ENCODE measurements around the gene SERTM2.

- TF ChIP-seq, protein P1, sequence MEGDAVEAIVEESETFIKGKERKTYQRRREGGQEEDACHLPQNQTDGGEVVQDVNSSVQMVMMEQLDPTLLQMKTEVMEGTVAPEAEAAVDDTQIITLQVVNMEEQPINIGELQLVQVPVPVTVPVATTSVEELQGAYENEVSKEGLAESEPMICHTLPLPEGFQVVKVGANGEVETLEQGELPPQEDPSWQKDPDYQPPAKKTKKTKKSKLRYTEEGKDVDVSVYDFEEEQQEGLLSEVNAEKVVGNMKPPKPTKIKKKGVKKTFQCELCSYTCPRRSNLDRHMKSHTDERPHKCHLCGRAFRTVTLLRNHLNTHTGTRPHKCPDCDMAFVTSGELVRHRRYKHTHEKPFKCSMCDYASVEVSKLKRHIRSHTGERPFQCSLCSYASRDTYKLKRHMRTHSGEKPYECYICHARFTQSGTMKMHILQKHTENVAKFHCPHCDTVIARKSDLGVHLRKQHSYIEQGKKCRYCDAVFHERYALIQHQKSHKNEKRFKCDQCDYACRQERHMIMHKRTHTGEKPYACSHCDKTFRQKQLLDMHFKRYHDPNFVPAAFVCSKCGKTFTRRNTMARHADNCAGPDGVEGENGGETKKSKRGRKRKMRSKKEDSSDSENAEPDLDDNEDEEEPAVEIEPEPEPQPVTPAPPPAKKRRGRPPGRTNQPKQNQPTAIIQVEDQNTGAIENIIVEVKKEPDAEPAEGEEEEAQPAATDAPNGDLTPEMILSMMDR (IDR thresholded peaks at IDR 0.05; ENCODE audit: insufficient read depth, low read depth, low read length) = no peak
- no peak for TF ChIP-seq EZH2 (IDR thresholded peaks at IDR 0.05; ENCODE audit: insufficient read depth, low read length)
These were observed 31.8 kb downstream of the SERTM2 start for GRCh38 chrX:111543212-111543741.

Measured in astrocyte (in vitro differentiated cells and primary cell).